RWPE1 (cell line): ENCODE measurements around the gene DNAH5.

Source experiments
- CTCF ChIA-PET: fragments of 350-600 bp; sonication (Branson Sonifier 250); formaldehyde crosslinking; extraction: SDS; loops from one replicate; lab custom pipeline; 2021; lab: Yijun Ruan, JAX
- POLR2A ChIA-PET: fragments of 400-600 bp; formaldehyde crosslinking; extraction: SDS; loops from one replicate; lab custom pipeline; 2020; ENCODE audit warnings: antibody characterized with exemption; ENCODE audit not compliant: low non-redundant PET; lab: Yijun Ruan, JAX
- DNase-seq: peaks from one replicate; pipeline ENCODE4 v3.0.0; 2012; ENCODE audit warnings: low spot score
- H3K27ac ChIP-seq: fragments of 450-650 bp; 2 replicates; pipeline ENCODE4 v1.5.1; 2017
- TF ChIP-seq, protein P1 (sequence below): fragments of 450-650 bp; conservative IDR thresholded peaks from 2 replicates; pipeline ENCODE4 v1.5.1; 2017; ENCODE audit warnings: low read depth, mild to moderate bottlenecking

DNAH5 gene

DNA sequence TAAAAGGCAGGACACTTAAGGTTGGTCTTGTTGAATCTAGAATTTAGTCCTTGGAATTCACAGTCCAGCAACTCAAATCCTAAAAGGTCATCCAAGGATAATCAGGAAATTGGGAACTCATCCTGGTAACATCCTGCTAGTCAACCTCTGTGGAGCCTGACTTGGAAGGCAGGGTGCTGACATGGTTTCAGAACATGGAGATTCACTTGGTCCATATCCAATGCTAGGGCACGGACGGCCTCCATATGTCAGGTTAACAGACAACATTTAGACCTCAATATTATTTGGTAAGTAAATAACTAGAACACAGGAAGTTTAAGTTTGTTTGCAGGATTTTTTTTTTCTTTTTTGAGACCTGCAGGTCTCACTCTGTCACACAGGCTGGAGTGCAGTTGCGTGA lies 783 bp upstream of the DNAH5 start:
- POLR2A ChIA-PET, result no interaction called here
- TF ChIP-seq, protein P1, sequence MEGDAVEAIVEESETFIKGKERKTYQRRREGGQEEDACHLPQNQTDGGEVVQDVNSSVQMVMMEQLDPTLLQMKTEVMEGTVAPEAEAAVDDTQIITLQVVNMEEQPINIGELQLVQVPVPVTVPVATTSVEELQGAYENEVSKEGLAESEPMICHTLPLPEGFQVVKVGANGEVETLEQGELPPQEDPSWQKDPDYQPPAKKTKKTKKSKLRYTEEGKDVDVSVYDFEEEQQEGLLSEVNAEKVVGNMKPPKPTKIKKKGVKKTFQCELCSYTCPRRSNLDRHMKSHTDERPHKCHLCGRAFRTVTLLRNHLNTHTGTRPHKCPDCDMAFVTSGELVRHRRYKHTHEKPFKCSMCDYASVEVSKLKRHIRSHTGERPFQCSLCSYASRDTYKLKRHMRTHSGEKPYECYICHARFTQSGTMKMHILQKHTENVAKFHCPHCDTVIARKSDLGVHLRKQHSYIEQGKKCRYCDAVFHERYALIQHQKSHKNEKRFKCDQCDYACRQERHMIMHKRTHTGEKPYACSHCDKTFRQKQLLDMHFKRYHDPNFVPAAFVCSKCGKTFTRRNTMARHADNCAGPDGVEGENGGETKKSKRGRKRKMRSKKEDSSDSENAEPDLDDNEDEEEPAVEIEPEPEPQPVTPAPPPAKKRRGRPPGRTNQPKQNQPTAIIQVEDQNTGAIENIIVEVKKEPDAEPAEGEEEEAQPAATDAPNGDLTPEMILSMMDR, result no peak
- no peak overlapping the region for H3K27ac ChIP-seq
- CTCF ChIA-PET, result no interaction called here
- DNase-seq, result no peak

- ChIA-PET CTCF (no interaction called here), POLR2A (no interaction called here)
- no peak overlapping the region for H3K27ac ChIP-seq
- TF ChIP-seq, protein P1, result no peak
- no peak for DNase-seq
Measured at GRCh38 chr5:13943676-13944075, 812 bp downstream of the DNAH5 start.

- no peak overlapping the region for H3K27ac ChIP-seq
- ChIA-PET POLR2A (no interaction called here), CTCF (no interaction called here)
- no peak for DNase-seq
- TF ChIP-seq, protein P1, result no peak
Measured at GRCh38 chr5:13941468-13941867, 3.0 kb downstream of the DNAH5 start.

DNA sequence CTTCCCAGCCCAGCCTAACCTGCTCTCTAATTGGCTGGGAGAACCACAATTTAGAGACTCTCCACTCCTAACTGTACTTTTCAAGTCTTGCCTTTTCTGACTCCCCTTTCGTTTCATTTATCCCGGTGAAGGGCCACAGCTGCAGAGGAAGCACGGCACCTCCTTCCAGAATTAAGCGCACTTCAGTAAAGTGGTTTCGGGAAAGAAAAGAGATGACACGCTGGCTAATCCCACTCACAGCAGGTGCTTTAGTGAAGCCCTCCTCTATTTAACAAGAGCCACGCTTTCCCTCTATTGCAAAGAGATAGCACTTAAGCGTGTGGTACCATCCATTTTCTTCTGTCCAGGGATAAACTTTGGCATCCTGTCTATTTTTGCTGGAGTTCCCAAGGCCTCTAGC lies 4.8 kb downstream of the DNAH5 start:
- CTCF ChIA-PET, result no interaction called here
- TF ChIP-seq, protein P1, result no peak
- no peak for DNase-seq
- POLR2A ChIA-PET, result no interaction called here
- H3K27ac ChIP-seq, result no peak overlapping the region

DNA sequence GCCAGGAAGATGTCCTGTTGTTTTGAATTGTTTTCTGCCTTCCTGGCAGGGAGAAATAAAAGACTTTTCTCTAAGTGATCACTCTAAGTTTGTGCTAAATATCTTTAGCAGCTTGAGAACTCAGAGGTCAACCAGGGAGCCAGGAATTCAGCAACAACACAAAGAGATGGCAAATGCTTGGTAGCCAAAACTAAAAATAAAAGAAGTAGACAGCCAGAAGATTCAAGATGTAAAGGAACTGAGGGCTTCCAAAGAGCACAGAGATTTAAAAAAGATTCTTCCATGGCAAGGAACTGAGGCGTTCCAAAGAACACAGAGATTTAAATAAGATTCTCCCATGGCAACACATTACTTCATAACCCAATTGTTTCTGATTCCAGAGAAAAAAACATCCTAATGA lies 9.6 kb downstream of the DNAH5 start:
- no peak for DNase-seq
- POLR2A ChIA-PET, result no interaction called here
- CTCF ChIA-PET, result interaction anchor here (0.7 kb wide), 1 partner anchor 28 kb away, joined by 4 read pairs; no protein-coding TSS in a partner anchor
- TF ChIP-seq, protein P1, result no peak
- no peak overlapping the region for H3K27ac ChIP-seq

DNA sequence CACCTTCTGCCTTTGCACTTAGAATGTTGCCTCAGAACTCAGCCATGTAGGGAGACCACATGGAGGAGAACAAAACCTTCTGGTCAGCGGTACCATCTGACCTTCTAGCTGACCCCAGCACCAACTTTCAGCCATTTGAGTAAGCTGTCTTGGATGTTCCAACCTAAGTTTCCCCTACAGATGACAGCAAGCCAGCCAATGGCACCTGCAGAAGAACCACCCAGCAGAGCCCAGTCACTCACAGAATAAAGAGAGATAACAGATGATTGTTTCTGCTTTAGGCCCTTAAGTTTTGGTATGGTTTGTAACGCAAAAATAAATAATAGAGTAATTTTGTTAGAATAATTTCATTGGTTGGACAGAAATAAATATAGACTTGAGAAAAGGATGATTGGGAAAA lies 10.4 kb downstream of the DNAH5 start:
- TF ChIP-seq, protein P1, result no peak
- no peak overlapping the region for H3K27ac ChIP-seq
- ChIA-PET CTCF (interaction anchor here (0.6 kb wide), 1 partner anchor 483 kb away, joined by 3 read pairs; no protein-coding TSS in a partner anchor), POLR2A (no interaction called here)
- DNase-seq, result no peak
